ENCODE measurements around the gene NID1.
"Not testable (repeated sequence)": the region's sequence is repeated elsewhere in the genome, so short reads cannot be mapped to it uniquely, and the experiment has no call there.

Gene NID1

GRCh38 chr1:235933017-235933765 is 131.7 kb downstream of the NID1 start:
- DNase-seq, result no peak

- DNase-seq, result peak; percentile 33
These were observed 132.8 kb downstream of the NID1 start for GRCh38 chr1:235932090-235932510.

- DNase-seq, result no peak
These were observed 133.6 kb downstream of the NID1 start for GRCh38 chr1:235931171-235931738.

GRCh38 chr1:235930543-235930942 is 134.3 kb downstream of the NID1 start:
- DNase-seq, result no peak

GRCh38 chr1:235929216-235929615 is 135.7 kb downstream of the NID1 start:
- DNase-seq, result no peak

GRCh38 chr1:235928197-235928596 is 136.7 kb downstream of the NID1 start:
- no peak for DNase-seq

- not testable (repeated sequence) for DNase-seq
These were observed 137.3 kb downstream of the NID1 start for GRCh38 chr1:235927551-235927950.
